Trophoblast cell (in vitro differentiated cells and primary cell): ENCODE results near the gene GIPC3.
"Not testable (repeated sequence)": the region's sequence is repeated elsewhere in the genome, so short reads cannot be mapped to it uniquely, and the experiment has no call there.

Experiments
- DNase-seq, 2 donors: peaks; one replicate each; pipeline ENCODE4 v3.0.0-alpha.2; 2016
- H2AFZ ChIP-seq: 2 replicates; pipeline ENCODE4 v1.6.1; 2013; ENCODE audit warnings: low read length, moderate library complexity, mild to moderate bottlenecking; ENCODE audit not compliant: insufficient read depth, poor library complexity
- H2AK5ac ChIP-seq: 2 replicates; pipeline ENCODE4 v1.6.1; 2013; ENCODE audit warnings: mild to moderate bottlenecking, low read length
- H2BK120ac ChIP-seq: 2 replicates; pipeline ENCODE4 v1.6.1; 2013; ENCODE audit warnings: low read length, mild to moderate bottlenecking, moderate library complexity; ENCODE audit not compliant: insufficient read depth, poor library complexity
- H2BK12ac ChIP-seq: 2 replicates; pipeline ENCODE4 v1.6.1; 2013; ENCODE audit warnings: mild to moderate bottlenecking, low read length, moderate library complexity
- H2BK5ac ChIP-seq: 2 replicates; pipeline ENCODE4 v1.6.1; 2013; ENCODE audit warnings: low read length, low read depth, moderate library complexity, mild to moderate bottlenecking; ENCODE audit not compliant: poor library complexity
- H3K14ac ChIP-seq: 2 replicates; pipeline ENCODE4 v1.6.1; 2013; ENCODE audit warnings: mild to moderate bottlenecking, low read length
- H3K18ac ChIP-seq: 2 replicates; pipeline ENCODE4 v1.6.1; 2013; ENCODE audit warnings: mild to moderate bottlenecking, low read length
- H3K23ac ChIP-seq: 2 replicates; pipeline ENCODE4 v1.6.1; 2013; ENCODE audit warnings: low read length
- H3K27ac ChIP-seq: 2 replicates; pipeline ENCODE4 v1.5.1; 2013; ENCODE audit warnings: low read depth, mild to moderate bottlenecking, inconsistent platforms, low read length, moderate library complexity
- H3K27me3 ChIP-seq: 2 replicates; pipeline ENCODE4 v1.6.1; 2013; ENCODE audit warnings: inconsistent platforms, mild to moderate bottlenecking, low read length, moderate library complexity; ENCODE audit not compliant: insufficient read depth
- H3K36me3 ChIP-seq, 2 experiments: 1 replicate in 1 of 2; 2 replicates in 1 of 2; pipeline ENCODE4 v1.6.1; 2013; ENCODE audit warnings: low read length in 2 of 2, mild to moderate bottlenecking in 2 of 2, moderate library complexity in 1 of 2; ENCODE audit not compliant: insufficient read depth in 2 of 2, control insufficient read depth in 1 of 2
- H3K4ac ChIP-seq: 2 replicates; pipeline ENCODE4 v1.6.1; 2013; ENCODE audit warnings: low read depth, mild to moderate bottlenecking, low read length, moderate library complexity
- H3K4me1 ChIP-seq, 2 experiments: 1 replicate in 1 of 2; 2 replicates in 1 of 2; pipeline ENCODE4 v1.6.1; 2013; ENCODE audit warnings: low read length in 2 of 2, mild to moderate bottlenecking in 2 of 2, moderate library complexity in 1 of 2; ENCODE audit not compliant: insufficient read depth in 2 of 2, control insufficient read depth in 1 of 2
- H3K4me2 ChIP-seq: 2 replicates; pipeline ENCODE4 v1.6.1; 2013; ENCODE audit warnings: inconsistent platforms, mild to moderate bottlenecking, low read length, moderate library complexity
- H3K4me3 ChIP-seq: 2 replicates; pipeline ENCODE4 v1.5.1; 2013; ENCODE audit warnings: mild to moderate bottlenecking, low read depth, low read length, inconsistent platforms
- H3K79me1 ChIP-seq: one replicate; pipeline ENCODE4 v1.6.1; 2013; ENCODE audit warnings: low read length
- H3K79me2 ChIP-seq: 2 replicates; pipeline ENCODE4 v1.6.1; 2013; ENCODE audit warnings: low read length, mild to moderate bottlenecking; ENCODE audit not compliant: control insufficient read depth, insufficient read depth, poor library complexity
- H3K9ac ChIP-seq: 2 replicates; pipeline ENCODE4 v1.6.1; 2013; ENCODE audit warnings: mild to moderate bottlenecking, low read length
- H3K9me3 ChIP-seq: 2 replicates; pipeline ENCODE4 v1.6.1; 2013; ENCODE audit warnings: low read depth, mild to moderate bottlenecking, control low read depth, inconsistent platforms, low read length; ENCODE audit not compliant: insufficient read depth
- H4K12ac ChIP-seq: 2 replicates; pipeline ENCODE4 v1.6.1; 2013; ENCODE audit warnings: low read depth, mild to moderate bottlenecking, low read length, moderate library complexity
- H4K8ac ChIP-seq: 2 replicates; pipeline ENCODE4 v1.6.1; 2013; ENCODE audit warnings: low read depth, mild to moderate bottlenecking, low read length, moderate library complexity
- H4K91ac ChIP-seq: one replicate; pipeline ENCODE4 v1.6.1; 2013; ENCODE audit warnings: low read depth, mild to moderate bottlenecking, low read length, moderate library complexity
- WGBS: extraction: QIAGEN DNeasy Blood & Tissue Kit; methylation state at CpG from one replicate; pipeline ENCODE4 v1.1.7; 2013; ENCODE audit warnings: missing lambda C conversion rate; ENCODE audit not compliant: insufficient read length, insufficient coverage; ENCODE audit errors: extremely low coverage; 5-methylcytosine and 5-hydroxymethylcytosine counted together

GIPC3 gene

GRCh38 chr19:3557461-3558248 lies 27.6 kb upstream of the GIPC3 start, which contains the start of gene MFSD12:
Gene MFSD12, minus strand, starts transcription at chr19:3557586. Its CDS starts 183 bp downstream, at chr19:3557403.
- Histone ChIP-seq H2BK12ac (peak within 1 kb of the TSS; percentile 91), H3K4me1 (peaks cover 21 to 25% of the 10 kb centered on the region in 2 experiments), H3K79me2 (peaks cover 28% of the 10 kb centered on the region), H3K23ac (no peak within 1 kb of the TSS), H2AFZ (peak within 1 kb of the TSS; percentile 89), H3K18ac (peak within 1 kb of the TSS; percentile 85), H3K9ac (peak within 1 kb of the TSS; percentile 73), H3K9me3 (no peaks in the 10 kb centered on the region), H4K91ac (peak within 1 kb of the TSS; percentile 95), H2BK5ac (peak within 1 kb of the TSS; percentile 94), H2BK120ac (peak within 1 kb of the TSS; percentile 88), H3K14ac (peak within 1 kb of the TSS; percentile 87), H2AK5ac (peak within 1 kb of the TSS; percentile 36), H3K4ac (peak within 1 kb of the TSS; percentile 91), H4K8ac (peak within 1 kb of the TSS; percentile 91), H4K12ac (peak within 1 kb of the TSS; percentile 66), H3K4me2 (peak within 1 kb of the TSS; percentile 91), H3K27ac (peak within 1 kb of the TSS; percentile 72), H3K27me3 (no peaks in the 10 kb centered on the region), H3K4me3 (peak within 1 kb of the TSS; percentile 91), H3K36me3 (peaks cover 0 to 3% of the 10 kb centered on the region in 2 experiments), H3K79me1 (peaks cover 21% of the 10 kb centered on the region)
- no CpG with 5 or more reads among the region's 81 CpGs for WGBS
- peak; percentile 95 to 97 for DNase-seq

- Histone ChIP-seq H3K4me2 (peak overlapping the region; percentile 30), H4K91ac (peak overlapping the region; percentile 98), H3K9ac (no peak overlapping the region), H3K23ac (no peak overlapping the region), H3K18ac (peak overlapping the region; percentile 54), H3K4me3 (no peak overlapping the region), H2BK12ac (peak overlapping the region; percentile 94), H2AK5ac (peak overlapping the region; percentile 57), H3K4me1 (peaks cover 16 to 19% of the 10 kb centered on the region in 2 experiments), H2BK5ac (peak overlapping the region; percentile 85), H3K79me2 (peaks cover 2% of the 10 kb centered on the region), H3K4ac (peak overlapping the region; percentile 80), H3K27ac (peak overlapping the region; percentile 66), H4K8ac (peak overlapping the region; percentile 62), H3K79me1 (peaks cover 24% of the 10 kb centered on the region), H4K12ac (peak overlapping the region; percentile 26), H3K27me3 (no peaks in the 10 kb centered on the region), H3K9me3 (no peaks in the 10 kb centered on the region), H2BK120ac (peak overlapping the region; percentile 95), H3K14ac (peak overlapping the region; percentile 38), H3K36me3 (no peaks in the 10 kb centered on the region), H2AFZ (no peak overlapping the region)
- peak in 1 of 2 donors; percentile 27 for DNase-seq
- no CpG with 5 or more reads among the region's 17 CpGs for WGBS
Measured at GRCh38 chr19:3563709-3564524, 21.4 kb upstream of the GIPC3 start.

- no peak overlapping the region for H3K9ac ChIP-seq
- H3K27ac ChIP-seq: peak overlapping the region; percentile 88
- no peaks in the 10 kb centered on the region for H3K27me3 ChIP-seq
- H3K4me1 ChIP-seq: peaks cover 16 to 19% of the 10 kb centered on the region in 2 experiments
- no peak overlapping the region for H2BK120ac ChIP-seq
- no peak overlapping the region for H3K18ac ChIP-seq
- peak overlapping the region; percentile 87 for H4K8ac ChIP-seq
- H2AK5ac ChIP-seq: peak overlapping the region; percentile 57
- H3K4me3 ChIP-seq: no peak overlapping the region
- no peaks in the 10 kb centered on the region for H3K9me3 ChIP-seq
- no peak overlapping the region for H3K4ac ChIP-seq
- no peak overlapping the region for H3K23ac ChIP-seq
- H2BK5ac ChIP-seq: peak overlapping the region; percentile 70
- H3K14ac ChIP-seq: no peak overlapping the region
- peak overlapping the region; percentile 39 for H2BK12ac ChIP-seq
- WGBS: no CpG with 5 or more reads among the region's 19 CpGs
- H4K12ac ChIP-seq: no peak overlapping the region
- peak; percentile 97 for DNase-seq
- H3K4me2 ChIP-seq: no peak overlapping the region
- H4K91ac ChIP-seq: peak overlapping the region; percentile 71
- H3K79me1 ChIP-seq: peaks cover 24% of the 10 kb centered on the region
- peaks cover 2% of the 10 kb centered on the region for H3K79me2 ChIP-seq
- H2AFZ ChIP-seq: no peak overlapping the region
- H3K36me3 ChIP-seq: no peaks in the 10 kb centered on the region
Measured at GRCh38 chr19:3565139-3565538, 20.1 kb upstream of the GIPC3 start.

GRCh38 chr19:3570042-3570441 lies 15.2 kb upstream of the GIPC3 start:
- H3K18ac ChIP-seq, H2BK5ac ChIP-seq, H2AK5ac ChIP-seq, H2AFZ ChIP-seq, H3K27ac ChIP-seq, H3K9me3 ChIP-seq, H3K9ac ChIP-seq, H3K27me3 ChIP-seq, H3K4me3 ChIP-seq, H4K91ac ChIP-seq, H3K4me2 ChIP-seq, H2BK12ac ChIP-seq, H2BK120ac ChIP-seq, H3K79me2 ChIP-seq, H3K14ac ChIP-seq, H3K4ac ChIP-seq, H4K8ac ChIP-seq, DNase-seq, H3K36me3 ChIP-seq, H4K12ac ChIP-seq, H3K23ac ChIP-seq: not testable (repeated sequence)
- Histone ChIP-seq H3K79me1 (peaks cover 23% of the 10 kb centered on the region), H3K4me1 (peaks cover 13 to 14% of the 10 kb centered on the region in 2 experiments)
- whole genome bisulfite sequencing: no CpG with 5 or more reads among the region's 11 CpGs
